Lower lobe of right lung (tissue), 2 donors: ENCODE results near the gene BTRC. TPM values are rescaled to one million over a fixed set of nuclear protein-coding genes. Genes with fewer than 3 reads are reported as not detected.

Experiments used
- ATAC-seq, 2 donors: fragments of 200-7000 bp; cut with Tn5 transposase; one replicate each; pipeline ENCODE4 v1.9.1; 2020 to 2022; ENCODE audit warnings: mild to moderate bottlenecking in 2 of 2, moderate library complexity in 2 of 2
- DNase-seq: peaks from one replicate; pipeline ENCODE4 v3.0.0-alpha.2; 2020
- H3K27ac ChIP-seq: fragments of 200-600 bp; one replicate; pipeline ENCODE4 v1.8.0; 2022
- H3K27me3 ChIP-seq: fragments of 200-600 bp; one replicate; pipeline ENCODE4 v1.8.0; 2022; ENCODE audit warnings: low read depth
- H3K36me3 ChIP-seq: fragments of 200-600 bp; one replicate; pipeline ENCODE4 v1.8.0; 2022; ENCODE audit warnings: mild to moderate bottlenecking
- H3K4me1 ChIP-seq: fragments of 200-600 bp; one replicate; pipeline ENCODE4 v1.8.0; 2022
- H3K4me3 ChIP-seq: fragments of 200-600 bp; one replicate; pipeline ENCODE4 v1.8.0; 2022; ENCODE audit warnings: mild to moderate bottlenecking
- H3K9me3 ChIP-seq: fragments of 200-600 bp; one replicate; pipeline ENCODE4 v1.8.0; 2022
- intact Hi-C: fragments of 100-400 bp; cut with DNase I; formaldehyde crosslinking; loops from one replicate; pipeline ENCODE4 v1.11.0; 2022
- total RNA-seq: library from RNA; stranded (reverse); fragmentation: NEBNext Ultra II Directional; extraction: Animal tissue kit (Norgen Biotek cat#: 25700); gene quantifications from one replicate; pipeline ENCODE4 v1.2.1, GENCODE V29; 2021
- TF ChIP-seq, protein P1 (sequence below): fragments of 200-600 bp; IDR thresholded peaks from one replicate; pipeline ENCODE4 v1.8.0; 2022; ENCODE audit warnings: antibody characterized with exemption, mild to moderate bottlenecking
- donor health status: DM: no; HTN: yes; CAD: no; lungs with severe emphysema.

BTRC gene
- total RNA-seq, 1 donor from 2014 or later, result 17.3 TPM

DNA sequence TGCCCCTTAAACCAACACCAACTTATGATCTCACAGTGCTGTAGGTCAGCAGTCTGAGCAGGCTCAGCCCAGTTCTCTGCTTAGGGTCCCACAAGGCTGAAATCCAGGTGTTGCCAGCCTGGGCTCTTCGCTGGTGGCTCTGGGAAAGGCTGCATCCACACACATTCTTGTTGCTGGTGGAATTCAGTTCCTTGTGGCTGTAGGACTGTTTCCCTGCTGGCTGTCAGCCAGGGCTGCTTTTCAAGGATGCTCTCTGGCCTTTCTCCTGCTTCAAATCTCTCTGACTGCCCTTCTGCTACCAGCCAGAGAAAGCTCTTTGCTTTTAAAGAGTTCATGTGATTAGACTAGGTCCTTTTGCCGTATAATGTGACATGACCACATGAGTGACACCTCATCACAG is 218.8 kb downstream of the BTRC start:
- H3K27ac ChIP-seq, result no peak overlapping the region
- ATAC-seq (no peak), DNase-seq (no peak)
- TF ChIP-seq, protein P1, sequence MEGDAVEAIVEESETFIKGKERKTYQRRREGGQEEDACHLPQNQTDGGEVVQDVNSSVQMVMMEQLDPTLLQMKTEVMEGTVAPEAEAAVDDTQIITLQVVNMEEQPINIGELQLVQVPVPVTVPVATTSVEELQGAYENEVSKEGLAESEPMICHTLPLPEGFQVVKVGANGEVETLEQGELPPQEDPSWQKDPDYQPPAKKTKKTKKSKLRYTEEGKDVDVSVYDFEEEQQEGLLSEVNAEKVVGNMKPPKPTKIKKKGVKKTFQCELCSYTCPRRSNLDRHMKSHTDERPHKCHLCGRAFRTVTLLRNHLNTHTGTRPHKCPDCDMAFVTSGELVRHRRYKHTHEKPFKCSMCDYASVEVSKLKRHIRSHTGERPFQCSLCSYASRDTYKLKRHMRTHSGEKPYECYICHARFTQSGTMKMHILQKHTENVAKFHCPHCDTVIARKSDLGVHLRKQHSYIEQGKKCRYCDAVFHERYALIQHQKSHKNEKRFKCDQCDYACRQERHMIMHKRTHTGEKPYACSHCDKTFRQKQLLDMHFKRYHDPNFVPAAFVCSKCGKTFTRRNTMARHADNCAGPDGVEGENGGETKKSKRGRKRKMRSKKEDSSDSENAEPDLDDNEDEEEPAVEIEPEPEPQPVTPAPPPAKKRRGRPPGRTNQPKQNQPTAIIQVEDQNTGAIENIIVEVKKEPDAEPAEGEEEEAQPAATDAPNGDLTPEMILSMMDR, result no peak
- intact Hi-C loops, result no loop called here
- peaks cover 4% of the 10 kb centered on the region for H3K36me3 ChIP-seq
- H3K9me3 ChIP-seq, result peaks cover 9% of the 10 kb centered on the region
- no peak overlapping the region for H3K4me3 ChIP-seq
- peaks cover 23% of the 10 kb centered on the region for H3K27me3 ChIP-seq
- peaks cover 18% of the 10 kb centered on the region for H3K4me1 ChIP-seq

DNA sequence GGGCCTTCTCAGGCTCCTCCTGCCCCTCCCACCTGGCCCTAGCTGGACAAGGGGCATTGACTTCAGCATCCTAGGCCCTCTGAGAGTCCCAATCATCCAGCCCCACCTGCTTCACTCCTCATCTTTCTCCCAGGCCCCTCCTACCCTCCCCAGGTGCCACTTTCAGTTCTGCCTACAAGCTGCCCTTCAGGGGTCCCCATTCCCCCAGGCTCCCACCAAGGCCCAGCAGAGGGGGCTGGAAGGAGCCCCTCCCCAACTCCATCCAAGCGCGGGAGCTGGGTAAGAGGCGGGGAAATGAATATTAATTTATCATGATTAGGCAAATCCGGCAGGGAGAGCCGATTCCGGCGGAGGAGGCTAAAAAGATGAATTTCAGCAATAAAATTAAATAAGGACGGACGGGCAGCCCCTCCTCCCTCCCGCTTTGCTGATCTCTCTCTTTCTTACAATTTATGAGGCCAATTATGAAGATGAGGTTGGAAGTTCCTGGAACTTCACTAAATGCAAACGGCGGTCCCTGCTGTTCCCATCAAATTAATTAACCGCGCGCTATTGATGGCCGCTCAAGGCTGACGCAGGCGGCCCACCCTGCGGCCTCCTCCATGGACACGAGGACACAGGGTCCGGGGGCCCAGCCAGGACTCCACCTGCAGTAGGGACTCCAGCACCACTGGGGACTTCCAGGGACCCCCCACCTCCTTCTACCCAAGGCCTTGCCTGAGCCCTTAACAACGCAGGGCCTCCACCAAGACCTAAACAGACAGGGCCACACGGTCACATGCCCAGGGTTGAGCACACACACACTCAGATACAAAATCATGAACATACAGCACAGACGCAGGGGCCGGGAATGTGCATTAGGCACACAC is 220.2 kb downstream of the BTRC start:
- DNase-seq, result no peak
- Histone ChIP-seq H3K27me3 (peaks cover 10% of the 10 kb centered on the region), H3K27ac (no peak overlapping the region), H3K4me3 (no peak overlapping the region), H3K36me3 (peaks cover 15% of the 10 kb centered on the region), H3K9me3 (peaks cover 9% of the 10 kb centered on the region), H3K4me1 (peaks cover 18% of the 10 kb centered on the region)
- TF ChIP-seq, protein P1, result no peak
- intact Hi-C loops, result no loop called here
- no peak for ATAC-seq

DNA sequence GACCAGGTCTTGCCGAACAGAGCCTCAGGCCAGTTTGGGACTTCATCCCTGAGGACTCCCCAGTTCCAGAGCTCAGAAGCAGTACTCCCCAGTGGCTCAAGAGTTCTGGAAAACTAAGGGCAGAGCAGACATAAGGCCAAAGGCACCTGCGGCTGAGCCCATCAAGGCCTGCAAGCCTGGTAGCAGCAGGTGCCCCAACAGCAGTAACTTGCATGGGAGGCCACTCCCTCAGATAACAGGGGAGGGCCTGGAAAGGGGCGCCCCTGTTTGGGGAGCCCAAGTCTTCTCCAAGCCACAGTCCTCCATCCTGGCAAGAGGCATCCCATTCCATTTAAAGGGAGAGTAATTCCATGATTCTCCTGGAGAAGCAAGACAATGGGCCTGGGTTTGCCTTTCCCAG is 221.1 kb downstream of the BTRC start:
- TF ChIP-seq, protein P1, result no peak
- intact Hi-C loops, result no loop called here
- no peak for ATAC-seq
- H3K4me1 ChIP-seq, result peaks cover 10% of the 10 kb centered on the region
- peaks cover 25% of the 10 kb centered on the region for H3K36me3 ChIP-seq
- peaks cover 9% of the 10 kb centered on the region for H3K9me3 ChIP-seq
- DNase-seq, result no peak
- H3K27ac ChIP-seq, result no peak overlapping the region
- H3K27me3 ChIP-seq, result peaks cover under 1% of the 10 kb centered on the region
- H3K4me3 ChIP-seq, result no peak overlapping the region

DNA sequence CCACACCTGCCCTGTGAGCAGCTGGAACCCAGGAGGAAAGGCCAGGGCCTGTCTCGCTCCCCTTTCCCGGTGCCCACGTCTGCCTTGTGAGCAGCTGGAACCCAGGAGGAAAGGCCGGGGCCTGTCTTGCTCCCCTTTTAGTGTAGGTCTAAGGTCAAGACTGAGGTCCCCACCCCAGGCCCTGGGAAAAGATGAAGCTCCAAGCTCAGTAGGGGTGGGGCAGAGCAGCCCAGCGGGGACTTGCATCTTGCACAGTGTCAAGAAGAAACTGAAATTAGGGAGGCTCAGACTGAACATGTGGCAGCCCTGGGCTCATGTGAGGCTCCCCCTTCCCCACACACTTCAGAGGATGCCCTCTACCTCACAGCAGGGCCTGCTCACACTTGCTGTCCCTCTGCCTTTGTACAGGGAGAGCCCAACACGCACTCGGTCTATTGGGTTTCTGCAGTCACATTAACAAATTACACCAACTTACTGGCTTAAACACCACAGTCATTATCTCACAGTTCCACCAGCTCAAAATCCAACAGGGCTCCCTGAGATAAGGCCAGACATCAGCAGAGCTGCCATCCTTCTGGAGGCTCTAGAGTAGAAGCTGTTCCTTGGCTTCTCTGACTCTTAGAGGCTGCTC is 221.7 kb downstream of the BTRC start:
- H3K4me1 ChIP-seq, result peaks cover 4% of the 10 kb centered on the region
- no peak overlapping the region for H3K4me3 ChIP-seq
- TF ChIP-seq, protein P1, result no peak
- H3K27me3 ChIP-seq, result no peaks in the 10 kb centered on the region
- H3K27ac ChIP-seq, result no peak overlapping the region
- peaks cover 31% of the 10 kb centered on the region for H3K36me3 ChIP-seq
- ATAC-seq (no peak), DNase-seq (no peak)
- intact Hi-C loops, result no loop called here
- peaks cover 9% of the 10 kb centered on the region for H3K9me3 ChIP-seq

DNA sequence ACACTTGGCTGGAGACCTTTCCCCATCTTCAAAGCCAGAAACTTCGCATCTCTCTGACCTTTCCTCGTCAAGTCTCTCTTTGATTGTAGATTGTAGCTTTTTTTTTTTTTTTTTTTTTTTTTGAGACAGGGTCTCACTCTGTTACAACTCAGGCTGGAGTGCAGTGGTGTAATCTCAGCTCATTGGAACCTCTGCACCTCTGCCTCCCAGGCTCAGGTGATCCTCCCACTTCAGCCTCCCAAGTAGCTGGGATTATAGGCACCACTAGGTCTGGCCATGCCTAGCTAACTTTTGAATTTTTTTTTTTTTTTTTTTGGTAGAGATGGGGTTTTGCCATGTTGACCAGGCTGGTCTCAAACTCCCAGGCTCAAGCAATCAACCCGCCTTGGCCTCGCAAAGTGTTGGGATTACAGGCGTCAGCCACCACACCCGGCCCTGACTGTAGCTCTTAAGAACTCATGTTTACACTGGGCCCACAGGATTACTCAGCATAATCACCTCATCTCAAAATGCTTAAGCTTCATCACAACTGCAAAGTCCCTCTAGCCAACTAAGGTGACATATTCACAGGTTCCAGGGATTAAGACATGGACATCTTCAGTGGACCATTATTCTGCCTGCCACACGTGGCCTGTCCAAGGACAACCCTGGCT is 222.4 kb downstream of the BTRC start:
- peaks cover 9% of the 10 kb centered on the region for H3K9me3 ChIP-seq
- no peaks in the 10 kb centered on the region for H3K4me1 ChIP-seq
- ATAC-seq, result no peak
- TF ChIP-seq, protein P1, result no peak
- H3K36me3 ChIP-seq, result peaks cover 34% of the 10 kb centered on the region
- H3K27ac ChIP-seq, result no peak overlapping the region
- H3K27me3 ChIP-seq, result no peaks in the 10 kb centered on the region
- intact Hi-C loops, result no loop called here
- no peak for DNase-seq
- no peak overlapping the region for H3K4me3 ChIP-seq
